ENCODE results near the gene RYR2. TPM values are rescaled to one million over a fixed set of nuclear protein-coding genes. Genes with fewer than 3 reads are reported as not detected.

Gene RYR2
- total RNA-seq, 6 donors from 2014 or later, result 1.8 to 23.0 (median 3.7) TPM

DNA sequence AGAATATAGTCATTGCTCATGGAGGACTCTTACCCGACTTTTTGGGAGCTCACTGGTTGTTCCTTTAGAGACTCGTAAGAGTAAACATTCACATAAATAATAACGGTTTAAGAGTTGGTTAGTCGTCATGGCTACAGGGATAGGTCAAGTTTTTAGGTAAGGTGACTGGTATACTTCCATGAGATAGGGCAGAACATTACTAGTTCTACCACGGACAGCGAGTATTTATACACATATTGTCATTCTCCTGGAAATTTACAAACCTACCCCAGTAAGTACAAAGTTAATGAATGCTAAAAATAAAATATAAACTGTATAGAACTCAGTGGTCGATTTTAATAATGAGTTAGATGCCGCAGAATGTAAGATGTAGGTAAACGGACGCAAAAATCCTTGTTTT, 1.2 kb upstream of the RYR2 start:
- Histone ChIP-seq H3K36me3 (no peaks in the 10 kb centered on the region), H3K27ac (no peak overlapping the region), H3K4me1 (peaks cover 0 to 20% (median 5%) of the 10 kb centered on the region in 4 donors), H3K27me3 (peaks cover 0 to 28% (median 13%) of the 10 kb centered on the region in 4 donors), H3K9me3 (no peaks in the 10 kb centered on the region), H3K4me3 (no peak overlapping the region)
- 65 to 77% methylated on average over 10 of the region's 10 CpGs for WGBS, 2 donors
- ATAC-seq (ENCODE audit: low FRiP score in 2 of 2) (no peak), DNase-seq (no peak)
- TF ChIP-seq EP300 (IDR thresholded peaks at IDR 0.05) (no peak), POLR2A (IDR thresholded peaks at IDR 0.05) (no peak), POLR2AphosphoS5 (IDR thresholded peaks at IDR 0.05) (no peak)
- TF ChIP-seq, protein P1, sequence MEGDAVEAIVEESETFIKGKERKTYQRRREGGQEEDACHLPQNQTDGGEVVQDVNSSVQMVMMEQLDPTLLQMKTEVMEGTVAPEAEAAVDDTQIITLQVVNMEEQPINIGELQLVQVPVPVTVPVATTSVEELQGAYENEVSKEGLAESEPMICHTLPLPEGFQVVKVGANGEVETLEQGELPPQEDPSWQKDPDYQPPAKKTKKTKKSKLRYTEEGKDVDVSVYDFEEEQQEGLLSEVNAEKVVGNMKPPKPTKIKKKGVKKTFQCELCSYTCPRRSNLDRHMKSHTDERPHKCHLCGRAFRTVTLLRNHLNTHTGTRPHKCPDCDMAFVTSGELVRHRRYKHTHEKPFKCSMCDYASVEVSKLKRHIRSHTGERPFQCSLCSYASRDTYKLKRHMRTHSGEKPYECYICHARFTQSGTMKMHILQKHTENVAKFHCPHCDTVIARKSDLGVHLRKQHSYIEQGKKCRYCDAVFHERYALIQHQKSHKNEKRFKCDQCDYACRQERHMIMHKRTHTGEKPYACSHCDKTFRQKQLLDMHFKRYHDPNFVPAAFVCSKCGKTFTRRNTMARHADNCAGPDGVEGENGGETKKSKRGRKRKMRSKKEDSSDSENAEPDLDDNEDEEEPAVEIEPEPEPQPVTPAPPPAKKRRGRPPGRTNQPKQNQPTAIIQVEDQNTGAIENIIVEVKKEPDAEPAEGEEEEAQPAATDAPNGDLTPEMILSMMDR (IDR thresholded peaks at IDR 0.05), result no peak

DNA sequence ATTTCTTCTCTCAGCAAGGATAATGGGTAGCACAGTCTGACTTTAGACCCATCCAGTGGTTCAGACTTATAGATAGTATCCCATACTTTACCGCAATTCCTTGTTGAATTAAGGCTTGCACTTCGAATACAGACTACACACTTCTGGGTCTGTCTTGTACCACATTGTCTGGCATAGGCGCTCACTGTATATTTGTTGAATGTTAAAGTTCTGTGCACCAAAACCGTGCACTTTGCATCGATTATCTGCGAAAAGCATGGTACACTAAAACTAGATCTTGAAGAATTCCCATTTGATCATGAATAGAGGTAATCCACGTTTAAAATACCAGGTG, 556 bp upstream of the RYR2 start:
- Histone ChIP-seq H3K4me3 (peak overlapping the region in 3 of 4 donors; percentile 51 to 57 (median 56)), H3K36me3 (no peaks in the 10 kb centered on the region), H3K9me3 (no peaks in the 10 kb centered on the region), H3K4me1 (peaks cover 0 to 20% (median 5%) of the 10 kb centered on the region in 4 donors), H3K27ac (no peak overlapping the region), H3K27me3 (peaks cover 0 to 28% (median 13%) of the 10 kb centered on the region in 4 donors)
- TF ChIP-seq POLR2A (IDR thresholded peaks at IDR 0.05) (no peak), POLR2AphosphoS5 (IDR thresholded peaks at IDR 0.05) (no peak), EP300 (IDR thresholded peaks at IDR 0.05) (no peak)
- TF ChIP-seq, protein P1 (IDR thresholded peaks at IDR 0.05), result no peak
- WGBS, 2 donors, result 19 to 22% methylated on average over 7 of the region's 7 CpGs
- ATAC-seq (ENCODE audit: low FRiP score in 2 of 2), result no peak
- DNase-seq, result no peak

DNA sequence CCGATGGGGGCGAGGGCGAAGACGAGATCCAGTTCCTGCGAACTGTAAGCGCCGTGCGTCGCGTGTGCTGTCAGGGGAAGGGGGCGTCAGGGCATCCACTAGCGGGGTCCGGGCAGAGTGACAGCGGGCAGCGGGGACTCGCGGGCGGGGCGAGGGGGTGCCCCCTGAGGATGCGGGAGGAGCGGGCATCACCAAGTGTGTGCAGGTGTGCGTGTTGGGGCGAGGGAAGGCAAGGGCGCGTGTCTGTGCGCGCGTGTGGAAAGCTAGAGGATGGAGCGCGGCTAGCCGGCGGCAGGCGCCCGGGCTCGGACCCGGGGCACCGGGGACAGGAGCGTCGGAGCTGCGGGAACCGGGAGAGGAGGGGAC, 525 bp downstream of the RYR2 start:
- peaks cover 0 to 20% (median 5%) of the 10 kb centered on the region in 4 donors for H3K4me1 ChIP-seq
- H3K9me3 ChIP-seq, result no peaks in the 10 kb centered on the region
- DNase-seq, result peak in 1 of 2 donors; percentile 85
- no peak for TF ChIP-seq POLR2A (IDR thresholded peaks at IDR 0.05)
- WGBS, 2 donors, result 0 to 2% methylated on average over 1 to 41 of the region's 41 CpGs
- peak overlapping the region; percentile 7 to 57 (median 54) for H3K4me3 ChIP-seq
- H3K36me3 ChIP-seq, result no peaks in the 10 kb centered on the region
- H3K27me3 ChIP-seq, result peaks cover 0 to 28% (median 13%) of the 10 kb centered on the region in 4 donors
- H3K27ac ChIP-seq, result peak overlapping the region in 3 of 4 donors; percentile 55 to 68 (median 56)
- peak in 1 of 2 donors; percentile 14 for ATAC-seq (ENCODE audit: low FRiP score in 2 of 2)

DNA sequence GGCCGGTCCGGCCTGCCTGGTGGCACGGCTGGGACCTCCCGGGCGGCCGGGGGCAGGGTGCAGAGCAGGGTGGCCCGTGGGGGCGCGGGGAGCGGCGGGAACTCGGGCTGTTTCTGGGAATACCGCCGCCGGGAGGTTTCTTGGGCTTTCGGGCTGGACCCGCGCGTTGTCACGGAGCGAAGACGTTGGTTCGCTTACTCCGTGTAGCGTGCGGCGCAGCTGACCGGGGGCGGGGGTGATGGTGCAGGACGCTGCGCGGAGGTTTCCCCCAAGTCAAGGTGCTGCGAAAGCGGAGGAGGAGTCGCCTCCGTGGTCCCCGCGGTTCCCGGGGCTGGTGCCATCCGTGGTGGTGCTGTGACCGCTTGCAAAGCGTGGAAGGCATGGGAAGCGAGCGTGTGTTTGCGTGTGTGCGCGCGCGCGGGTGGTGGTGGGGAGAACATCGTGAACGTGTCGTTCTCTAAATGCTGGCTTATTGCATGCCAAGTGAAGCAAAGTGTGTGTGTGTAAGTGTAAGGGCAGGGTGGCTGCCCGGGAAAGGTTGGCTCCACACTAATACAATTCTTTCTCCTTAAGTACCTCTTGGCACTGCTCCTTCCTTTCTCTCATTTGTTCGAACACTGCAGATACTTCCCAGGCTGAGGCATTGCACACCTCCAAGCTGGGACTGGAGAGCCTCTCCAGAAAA, 1.1 kb downstream of the RYR2 start:
- 4 to 5% methylated on average over 12 to 30 of the region's 55 CpGs for WGBS, 2 donors
- H3K4me1 ChIP-seq, result peaks cover 0 to 20% (median 5%) of the 10 kb centered on the region in 4 donors
- no peak for DNase-seq

DNA sequence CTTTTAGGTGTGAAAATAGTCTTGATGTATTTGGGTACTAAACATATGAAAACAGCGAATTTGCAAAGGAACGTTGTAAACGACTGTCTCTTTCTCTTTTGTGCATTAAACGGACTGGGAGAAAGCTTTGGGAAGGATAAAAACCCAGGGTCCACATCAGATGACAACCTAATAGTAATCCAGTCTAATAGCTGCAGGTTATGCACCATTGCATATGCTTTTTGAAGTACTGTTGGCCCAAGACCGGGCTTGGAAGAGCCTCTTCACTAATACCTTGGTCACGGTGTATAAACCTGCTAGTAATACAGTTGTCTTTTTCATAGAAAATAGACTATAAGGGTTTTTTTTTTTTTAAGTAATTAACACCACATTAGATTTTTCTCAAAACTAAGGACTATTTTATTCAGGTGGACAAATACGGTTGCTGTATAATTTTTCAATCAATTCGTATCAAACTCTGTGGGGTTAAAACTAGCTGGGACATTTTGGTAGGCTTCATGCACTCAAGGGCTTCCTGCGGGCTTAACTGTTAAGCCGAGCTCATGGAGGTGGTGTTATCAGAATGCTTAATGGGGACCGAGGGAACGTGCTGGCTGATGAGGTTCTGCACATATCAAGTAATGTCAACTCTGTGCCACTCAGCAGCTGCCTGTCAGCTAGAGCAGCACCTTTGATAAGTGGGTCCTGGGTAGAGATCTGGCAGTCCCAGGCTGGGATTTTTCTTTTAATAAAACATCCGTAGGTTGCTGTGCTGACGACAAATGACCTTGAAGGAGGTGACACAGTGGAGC, 2.1 kb downstream of the RYR2 start:
- peaks cover 0 to 20% (median 5%) of the 10 kb centered on the region in 4 donors for H3K4me1 ChIP-seq
- H3K4me3 ChIP-seq, result peak overlapping the region in 3 of 4 donors; percentile 51 to 57 (median 56)
- no peak overlapping the region for H3K27ac ChIP-seq
- ATAC-seq (ENCODE audit: low FRiP score in 2 of 2), result no peak
- H3K9me3 ChIP-seq, result no peaks in the 10 kb centered on the region
- no peaks in the 10 kb centered on the region for H3K36me3 ChIP-seq
- H3K27me3 ChIP-seq, result peaks cover 0 to 28% (median 13%) of the 10 kb centered on the region in 4 donors
- TF ChIP-seq, protein P1 (IDR thresholded peaks at IDR 0.05), result no peak
- TF ChIP-seq EP300 (IDR thresholded peaks at IDR 0.05) (no peak), POLR2A (IDR thresholded peaks at IDR 0.05) (no peak), POLR2AphosphoS5 (IDR thresholded peaks at IDR 0.05) (no peak)
- DNase-seq, result no peak
- WGBS, 2 donors, result 10 to 14% methylated on average over 13 to 14 of the region's 14 CpGs

More for the DNA sequence above, 1.1 kb downstream of the RYR2 start:
- Histone ChIP-seq H3K36me3 (no peaks in the 10 kb centered on the region), H3K4me3 (peak overlapping the region; percentile 24 to 57 (median 54)), H3K27me3 (peaks cover 0 to 28% (median 13%) of the 10 kb centered on the region in 4 donors), H3K9me3 (no peaks in the 10 kb centered on the region), H3K27ac (peak overlapping the region in 3 of 4 donors; percentile 55 to 68 (median 56))
- ATAC-seq (ENCODE audit: low FRiP score in 2 of 2), result peak; percentile 23 to 51
- TF ChIP-seq EP300 (IDR thresholded peaks at IDR 0.05) (no peak), POLR2A (IDR thresholded peaks at IDR 0.05) (no peak), POLR2AphosphoS5 (IDR thresholded peaks at IDR 0.05) (no peak)
- TF ChIP-seq, protein P1 (IDR thresholded peaks at IDR 0.05), result no peak
